Inflammatory macrophage treated with lipopolysaccharide for 1 hour (primary cell): ENCODE measurements around the gene RBM47.
A peak's percentile ranks its signal among the peaks of the same experiment; 100 is the strongest.

Source experiments
- DNase-seq, 2 donors: peaks; one replicate each; pipeline ENCODE4 v3.0.0-alpha.2; 2020 to 2022

RBM47 gene

DNA sequence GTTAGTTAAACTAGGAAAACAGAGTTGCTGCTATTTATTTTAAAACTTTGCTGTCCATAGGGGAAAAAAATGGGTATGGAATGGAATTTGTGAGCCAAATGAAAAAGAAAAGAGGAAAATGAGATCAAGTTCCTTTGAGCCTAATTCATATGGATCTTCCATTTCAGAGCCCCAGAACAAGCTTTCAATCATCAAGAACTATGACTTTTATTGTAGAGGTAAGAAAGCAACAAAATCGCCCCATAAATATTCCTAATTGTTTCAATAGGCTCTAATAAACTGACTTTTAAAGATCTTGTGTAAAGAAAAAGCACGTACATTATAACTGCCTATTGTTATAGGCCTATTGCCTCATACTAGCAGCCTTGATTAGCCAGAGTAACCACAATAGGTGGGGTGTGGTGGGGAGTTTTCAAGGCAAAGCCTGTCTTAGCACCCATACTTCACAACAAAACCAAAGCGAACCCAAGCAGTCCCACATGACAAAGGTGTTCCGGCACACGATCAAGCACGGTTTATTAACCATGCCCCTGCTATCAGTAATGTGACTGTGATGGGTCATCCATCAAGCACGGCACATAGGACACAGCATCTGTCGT is 44.4 kb downstream of the RBM47 start:
- DNase-seq = no peak

DNA sequence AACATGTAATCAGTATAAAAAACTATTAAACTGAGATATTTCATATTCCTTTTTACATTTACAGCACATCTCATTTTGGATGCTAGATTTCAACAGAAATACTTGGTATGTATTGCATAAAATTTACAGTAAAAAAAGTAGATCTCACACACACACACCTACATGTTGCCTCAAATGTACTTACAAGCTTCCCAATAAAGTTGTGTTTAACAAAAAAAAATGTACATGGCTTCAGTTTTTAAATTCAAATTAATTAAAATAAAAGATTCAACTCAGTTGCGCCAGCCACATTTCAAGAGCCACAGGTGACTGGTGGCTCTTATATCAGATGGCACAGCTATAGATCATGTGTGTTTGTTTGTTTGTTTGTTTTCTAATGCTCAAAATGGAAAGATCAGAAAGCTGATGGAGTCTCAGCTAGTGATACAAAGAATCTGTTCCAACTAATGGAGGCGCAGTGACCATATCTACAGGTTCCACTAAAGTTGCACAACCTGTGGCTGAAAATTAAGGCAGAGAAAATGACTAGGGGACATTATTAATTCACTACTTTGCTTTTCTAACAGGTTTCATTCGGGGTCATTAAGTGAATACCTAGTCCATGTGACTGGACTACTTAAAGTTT is 45.0 kb downstream of the RBM47 start:
- DNase-seq = no peak

DNA sequence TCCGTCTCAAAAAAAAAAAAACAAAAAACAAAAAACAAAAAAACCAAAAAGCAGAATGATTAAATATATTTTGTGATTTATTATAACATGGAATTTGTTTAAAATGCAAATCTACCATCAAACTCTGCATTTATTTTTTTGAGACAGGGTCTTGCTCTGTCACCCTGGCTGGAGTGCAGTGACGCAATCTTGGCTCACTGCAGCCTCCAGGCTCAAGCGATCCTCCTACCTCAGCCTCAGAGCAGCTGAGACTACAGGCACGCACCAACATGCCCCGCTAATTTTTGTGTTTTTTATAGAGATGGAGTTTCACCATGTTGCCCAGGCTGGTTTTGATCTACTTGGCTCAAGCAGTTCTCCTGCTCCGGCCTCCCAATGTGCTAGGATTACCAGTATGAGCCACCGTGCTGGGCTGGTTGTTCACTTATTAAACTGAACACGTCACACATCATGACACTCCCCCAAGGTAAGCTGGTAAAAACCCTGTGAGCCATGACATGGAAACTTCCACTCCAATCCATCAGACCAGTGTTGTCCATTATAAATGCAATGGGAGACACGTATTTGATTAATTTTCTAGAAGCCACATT is 45.7 kb downstream of the RBM47 start:
- no peak for DNase-seq

DNA sequence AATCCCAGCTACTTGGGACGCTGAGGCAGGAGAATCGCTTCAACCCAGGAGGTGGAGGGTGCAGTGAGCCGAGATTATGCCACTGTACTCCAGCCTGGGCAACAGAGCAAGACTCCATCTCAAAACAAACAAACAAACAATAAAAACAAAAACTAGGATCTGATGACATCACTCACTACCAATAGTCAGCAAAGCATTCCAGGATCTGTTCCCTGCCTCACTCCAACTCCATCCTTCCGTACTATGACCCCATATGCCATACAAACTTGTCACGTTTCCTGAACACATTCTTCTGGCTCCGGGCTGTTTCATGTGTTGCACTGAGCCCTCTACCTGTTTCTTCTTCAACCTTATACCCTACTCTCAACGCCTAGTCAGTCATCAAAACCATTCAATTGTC is 47.3 kb downstream of the RBM47 start:
- no peak for DNase-seq

DNA sequence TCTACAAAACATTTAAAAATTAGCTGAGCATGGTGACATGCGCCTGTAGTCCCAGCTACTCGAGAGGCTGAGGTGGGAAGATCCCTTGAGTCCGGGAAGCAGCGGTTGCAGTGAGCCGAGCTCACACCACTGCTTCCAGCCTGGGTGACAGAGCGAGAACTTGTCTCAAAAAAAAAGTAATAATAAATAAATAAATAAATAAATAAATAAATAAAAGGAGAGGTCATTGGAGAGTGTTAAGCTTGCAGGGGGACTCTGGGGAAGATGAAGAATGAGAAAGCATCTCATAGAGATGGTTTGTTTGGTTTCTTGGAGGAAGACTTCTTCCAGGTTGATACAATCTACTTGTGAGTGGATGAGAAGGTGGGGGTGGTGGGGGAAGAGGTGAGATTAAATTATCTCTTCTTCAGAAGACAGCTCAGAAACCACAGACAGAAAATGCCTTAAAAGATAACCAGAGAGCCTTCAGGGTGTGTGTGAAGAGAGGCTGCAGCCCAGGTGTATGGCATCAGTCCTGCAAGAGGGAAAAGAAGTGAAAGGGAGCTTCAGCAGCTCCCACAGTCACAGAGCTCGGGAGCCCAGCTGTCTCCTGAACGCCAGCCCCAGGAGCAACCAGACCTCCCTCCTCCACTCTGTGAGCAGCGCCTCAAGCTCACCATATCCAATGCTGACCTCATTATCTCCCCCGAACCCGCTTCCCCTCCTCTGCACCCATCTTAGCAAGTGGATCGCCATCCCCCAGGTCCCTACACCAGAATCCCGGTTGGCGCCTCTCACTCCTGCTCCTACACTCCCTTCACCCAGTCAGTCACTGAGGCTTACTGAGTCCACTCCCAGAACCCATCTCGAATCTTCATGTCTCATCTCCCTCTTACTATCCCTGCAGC is 48.2 kb downstream of the RBM47 start:
- no peak for DNase-seq

DNA sequence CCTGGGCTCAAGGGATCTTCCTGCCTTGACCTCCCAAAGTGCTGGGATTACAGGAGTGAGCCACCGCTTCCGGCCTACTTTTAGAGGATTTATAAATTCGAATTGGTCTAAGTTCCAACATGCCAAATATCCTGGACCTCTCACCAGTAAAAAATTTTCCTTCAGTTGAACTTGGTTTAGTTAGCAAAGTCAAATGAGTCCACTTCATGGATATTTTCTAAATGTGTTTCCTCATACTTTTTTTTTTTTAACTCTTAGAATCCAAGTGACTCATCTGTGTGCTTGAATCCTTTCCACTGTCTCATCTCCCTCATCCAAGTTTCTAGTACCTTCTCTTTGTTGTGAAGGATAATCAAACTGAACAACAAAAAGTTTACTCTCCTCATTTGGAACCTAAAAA is 49.7 kb downstream of the RBM47 start:
- DNase-seq = no peak

DNA sequence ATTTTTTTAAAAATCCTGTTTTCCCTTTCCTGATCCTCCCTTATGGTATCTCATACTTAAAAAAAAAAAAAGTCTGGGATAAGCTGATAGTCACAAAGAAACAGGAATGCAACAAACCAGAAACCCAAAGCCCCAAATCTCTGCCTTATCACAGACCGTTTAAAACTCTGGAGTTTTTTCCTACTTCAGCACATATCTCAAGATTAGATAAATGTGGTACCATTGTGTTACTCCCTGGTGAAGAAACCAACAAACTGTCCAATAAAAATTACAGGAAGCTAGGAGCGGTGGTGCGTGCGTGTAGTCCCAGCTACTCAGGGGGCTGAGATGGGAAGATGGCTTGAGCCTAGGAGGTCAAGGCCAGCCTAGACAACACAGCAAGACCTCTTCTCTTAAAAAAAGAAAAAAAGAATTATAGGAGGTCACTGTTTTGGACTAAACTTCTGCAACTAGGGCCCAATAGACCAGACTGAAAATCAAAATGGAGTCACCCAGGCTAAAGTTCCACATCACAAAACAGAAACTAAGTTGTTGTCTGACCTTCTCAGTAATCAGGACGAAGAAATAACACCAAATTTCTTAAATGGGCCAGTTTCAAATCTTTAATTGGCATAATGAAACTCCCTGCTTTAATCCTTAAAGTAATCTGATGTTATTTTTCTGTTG is 51.9 kb downstream of the RBM47 start:
- DNase-seq = no peak

DNA sequence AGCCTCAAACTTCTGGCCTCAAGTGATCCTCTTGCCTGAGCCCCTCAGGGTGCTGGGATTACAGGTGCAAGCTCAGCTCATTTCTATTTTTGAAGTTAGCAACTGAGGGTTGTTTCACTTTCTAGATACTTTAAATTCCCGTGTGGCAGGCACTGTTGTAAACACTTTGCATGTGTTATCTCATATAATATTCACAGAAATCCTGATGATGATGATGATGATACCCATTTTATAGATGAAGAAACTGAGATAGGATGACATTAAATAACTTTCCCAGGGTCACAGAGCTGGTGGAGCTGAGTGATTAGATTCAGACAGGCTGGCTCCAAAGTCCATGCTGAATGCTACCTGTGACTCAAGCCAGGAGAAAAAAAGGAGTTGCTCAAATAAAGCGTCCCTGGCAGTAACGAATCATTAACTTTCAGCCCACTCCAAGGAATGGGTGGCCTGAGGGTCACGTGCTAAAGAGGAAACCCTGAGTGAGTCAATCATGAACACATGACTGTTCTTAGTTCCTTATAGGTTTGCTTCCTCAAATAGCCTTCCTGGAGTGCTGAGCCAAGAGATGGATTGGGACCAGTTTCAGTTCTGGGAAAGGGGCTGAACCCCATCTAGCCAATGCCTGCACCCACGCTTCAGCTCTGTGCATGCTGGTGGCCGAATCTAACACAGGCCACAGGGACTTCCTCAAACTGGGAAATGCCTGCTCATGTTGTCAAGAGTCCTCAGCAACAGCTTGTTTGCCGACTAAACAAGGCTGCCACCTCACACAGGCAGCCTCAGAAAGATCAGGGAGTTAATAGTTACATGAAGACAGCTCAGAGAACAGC is 52.8 kb downstream of the RBM47 start:
- peak; percentile 98 to 100 for DNase-seq

DNA sequence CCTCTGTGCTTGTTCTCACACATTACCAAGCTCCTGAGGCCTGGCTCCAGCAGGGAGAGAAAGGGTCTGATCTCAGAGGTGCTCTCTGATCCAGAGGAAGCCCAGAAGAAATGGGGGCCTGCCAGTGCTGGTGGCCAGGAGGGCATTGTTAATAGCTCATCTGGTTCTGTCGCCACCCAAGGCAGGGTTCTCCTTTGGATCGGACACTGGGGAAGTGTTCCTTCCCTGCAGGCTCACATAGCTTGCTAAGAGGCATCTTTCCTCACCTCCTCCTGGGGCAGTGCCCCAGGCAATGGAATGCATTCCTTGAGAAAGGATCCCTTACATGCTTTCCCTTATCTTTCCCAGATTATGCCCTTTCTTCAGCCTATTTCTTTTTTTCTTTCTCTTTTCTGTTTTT is 53.8 kb downstream of the RBM47 start:
- no peak for DNase-seq

DNA sequence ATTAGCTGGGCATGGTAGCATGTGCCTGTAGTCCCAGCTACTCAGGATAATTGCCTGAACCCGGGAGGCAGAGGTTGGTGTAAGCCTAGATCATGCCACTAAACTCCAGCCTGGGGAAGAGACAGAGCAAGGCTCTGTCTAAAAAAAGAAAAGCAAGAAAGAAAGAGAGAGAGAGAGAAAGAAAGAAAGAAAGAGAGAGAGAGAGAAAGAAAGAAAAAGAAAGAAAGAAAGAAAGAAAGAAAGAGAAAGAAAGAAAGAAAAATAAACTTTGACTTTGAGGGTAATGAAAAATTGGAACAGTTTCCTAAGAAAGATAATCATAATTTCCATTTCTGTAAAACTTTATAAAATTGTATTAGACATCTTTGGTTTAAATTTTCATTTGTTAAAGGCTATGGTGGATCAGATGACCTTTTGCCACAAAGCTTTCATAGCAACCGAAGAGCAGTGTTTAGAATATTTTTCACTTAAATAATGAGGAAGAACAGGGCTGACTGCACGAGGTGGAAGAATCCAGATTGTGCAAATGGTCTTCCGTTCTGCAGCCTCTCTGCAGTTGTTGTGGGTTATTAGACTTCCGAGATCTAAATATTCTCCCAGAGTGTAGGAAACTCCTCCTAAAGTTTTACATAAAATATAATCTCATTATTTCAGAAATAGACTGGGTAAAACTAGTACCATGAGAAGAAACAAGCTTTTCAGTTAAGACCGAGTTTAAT is 55.9 kb downstream of the RBM47 start:
- DNase-seq = peak; percentile 83 to 90

DNA sequence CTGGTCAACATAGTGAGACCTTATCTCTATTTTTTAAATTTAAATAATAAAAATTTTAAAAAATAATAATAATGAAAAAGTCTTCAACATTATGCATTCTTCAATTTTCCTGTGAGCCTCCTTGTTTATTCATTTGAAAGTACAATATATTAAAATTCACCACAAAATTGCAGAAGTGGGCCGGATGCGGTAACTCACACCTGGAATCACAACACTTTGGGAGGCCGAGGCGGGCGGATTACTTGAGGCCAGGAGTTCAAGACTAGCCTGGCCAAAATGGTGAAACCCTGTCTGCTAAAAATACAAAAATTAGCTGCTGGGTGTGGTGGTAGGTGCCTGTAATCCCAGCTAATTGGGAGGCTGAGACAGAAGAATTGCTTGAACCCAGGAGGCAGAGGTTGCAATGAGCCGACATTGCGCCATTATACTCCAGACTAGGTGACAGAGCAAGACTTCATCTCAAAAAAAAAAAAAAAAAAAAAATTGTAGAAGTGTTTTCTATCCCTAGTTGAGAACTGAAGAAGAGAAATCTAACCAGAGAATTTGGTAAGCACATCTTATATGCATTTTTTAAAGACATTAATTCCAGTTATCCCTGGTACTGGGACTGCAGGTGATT is 56.9 kb downstream of the RBM47 start:
- DNase-seq = no peak

DNA sequence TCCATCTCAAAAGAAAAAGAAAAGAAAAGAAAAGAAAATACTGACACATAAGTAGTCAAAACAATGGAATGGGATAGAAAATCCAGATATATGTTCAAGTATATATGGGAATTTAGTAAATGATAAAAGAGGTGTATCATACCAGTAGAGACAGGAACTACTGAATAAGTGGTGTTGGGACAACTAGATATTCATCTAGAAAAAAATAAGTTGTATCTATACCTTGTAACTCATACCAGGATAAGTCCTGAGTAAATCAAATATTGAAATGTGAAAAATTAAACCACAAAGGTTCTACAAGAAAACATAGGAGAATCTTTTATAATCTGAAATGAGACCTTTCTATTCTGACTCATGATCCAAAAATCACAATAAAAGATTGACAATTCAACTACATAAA is 58.5 kb downstream of the RBM47 start:
- DNase-seq = no peak

DNA sequence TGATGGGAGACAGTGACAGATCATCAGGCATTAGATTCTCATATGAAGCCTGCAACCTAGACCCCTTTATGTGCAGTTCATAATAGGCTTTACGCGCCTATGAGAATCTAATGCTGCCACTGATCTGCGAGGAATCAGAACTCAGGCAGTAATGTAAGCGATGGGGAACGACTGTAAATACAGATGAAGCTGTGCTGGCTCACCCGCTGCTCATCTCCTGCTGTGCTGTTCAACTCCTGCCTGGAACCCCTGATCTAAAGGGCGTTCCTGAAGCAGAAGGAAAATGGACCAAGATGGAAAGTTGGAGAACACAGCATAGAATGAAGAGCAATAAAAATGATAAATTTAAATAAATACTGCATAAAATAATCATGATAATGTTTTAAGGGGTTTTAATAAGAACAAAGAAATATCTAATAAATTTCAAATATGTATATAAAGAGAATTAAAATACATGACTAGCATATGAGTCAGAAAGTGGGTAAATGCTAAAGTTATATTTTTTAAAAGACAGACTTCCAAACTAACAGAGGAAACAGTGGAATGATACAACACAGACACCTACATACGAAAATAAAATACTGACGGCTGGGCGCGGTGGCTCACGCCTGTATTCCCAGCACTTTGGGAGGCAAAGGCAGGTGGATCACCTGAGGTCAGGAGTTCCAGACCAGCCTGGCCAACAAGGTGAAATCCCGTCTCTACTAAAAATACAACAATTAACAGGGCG is 59.2 kb downstream of the RBM47 start:
- DNase-seq = no peak

DNA sequence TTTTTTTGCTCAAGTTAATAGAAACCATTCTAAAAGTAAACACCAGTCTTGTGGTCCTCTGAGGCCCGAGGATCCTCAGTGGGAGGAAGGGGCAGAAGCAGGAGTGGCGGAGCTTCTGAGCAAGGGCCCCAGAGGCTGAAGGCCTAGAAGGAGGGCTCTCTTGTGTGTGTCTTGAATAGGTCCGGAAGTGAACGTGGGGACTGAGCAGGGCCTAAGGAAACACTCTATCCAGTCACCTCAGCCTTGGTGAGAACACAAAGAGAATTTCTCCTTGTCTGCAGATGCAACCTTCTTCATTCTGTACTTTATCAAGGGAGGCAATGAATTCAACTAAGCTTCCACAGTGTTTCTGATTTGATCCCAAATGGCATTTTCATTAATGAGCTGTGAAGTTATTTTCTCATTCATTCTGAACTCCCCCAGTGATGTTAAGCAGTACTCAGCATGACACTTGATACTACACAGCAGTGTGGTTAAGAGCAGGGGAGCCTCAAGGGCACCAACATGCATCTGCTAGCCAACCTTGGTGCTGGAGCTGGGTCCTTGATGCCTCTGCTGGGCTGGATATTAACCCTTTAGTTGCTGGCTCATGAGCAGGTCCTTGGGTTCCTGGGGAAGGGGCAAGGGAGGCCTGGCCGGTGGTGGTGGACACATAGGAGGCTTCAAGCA is 64.7 kb downstream of the RBM47 start:
- DNase-seq = no peak

DNA sequence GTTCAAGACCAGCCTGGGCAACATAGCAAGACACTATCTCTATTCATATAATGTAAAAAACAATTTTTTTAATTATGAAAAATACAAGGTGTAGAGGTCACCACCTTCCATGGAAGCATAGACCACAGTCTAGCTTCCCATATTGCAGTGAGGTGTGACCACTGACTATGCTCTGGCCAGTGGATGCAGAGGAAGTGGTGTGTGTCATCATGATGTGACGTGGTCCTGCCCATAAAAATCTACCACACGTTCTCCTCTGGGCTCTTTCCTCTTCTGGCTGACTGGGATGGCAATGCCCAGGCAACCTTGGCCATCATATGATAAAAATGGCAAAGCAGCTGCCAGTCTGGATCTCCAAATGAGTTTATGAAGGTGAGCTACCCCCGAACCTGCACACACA is 65.7 kb downstream of the RBM47 start:
- DNase-seq = peak; percentile 75 to 82

DNA sequence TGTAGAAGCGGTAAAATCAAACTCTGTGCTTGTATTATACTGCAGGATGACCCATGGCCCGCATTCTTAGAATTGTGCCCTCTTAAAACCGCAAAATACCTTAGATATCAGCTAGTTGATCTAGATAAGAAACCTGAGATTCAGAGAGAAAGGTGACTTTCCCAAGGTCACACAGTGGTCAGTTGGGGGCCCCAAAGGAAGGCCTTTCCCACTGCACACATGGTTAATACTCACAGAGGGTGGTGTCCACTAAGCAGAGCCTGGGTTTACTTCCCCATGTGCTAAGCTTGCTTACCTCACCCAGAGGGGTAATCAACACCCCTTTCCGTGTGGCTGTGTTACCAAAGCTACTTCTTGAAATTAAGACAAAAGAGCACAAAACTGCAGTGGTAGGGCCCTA is 66.3 kb downstream of the RBM47 start:
- DNase-seq = peak; percentile 63 to 80

DNA sequence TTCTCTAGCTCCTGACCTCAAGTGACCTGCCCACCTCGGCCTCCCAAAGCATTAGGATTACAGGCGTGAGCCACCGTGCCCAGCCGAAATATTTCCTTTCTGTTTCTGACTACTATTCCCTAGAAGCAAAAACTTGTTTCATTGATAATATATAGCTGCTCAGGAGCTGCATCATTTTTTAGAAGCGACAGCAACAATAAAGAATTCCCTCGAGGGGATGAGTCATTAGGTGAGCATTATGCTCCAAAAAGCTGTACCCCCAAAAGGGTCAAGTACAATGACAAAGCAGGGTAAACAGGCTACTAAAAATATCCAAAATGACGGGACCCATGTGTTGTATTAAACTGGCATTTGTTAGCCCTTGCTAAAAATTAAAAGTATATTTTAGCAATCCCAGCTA is 67.0 kb downstream of the RBM47 start:
- no peak for DNase-seq

DNA sequence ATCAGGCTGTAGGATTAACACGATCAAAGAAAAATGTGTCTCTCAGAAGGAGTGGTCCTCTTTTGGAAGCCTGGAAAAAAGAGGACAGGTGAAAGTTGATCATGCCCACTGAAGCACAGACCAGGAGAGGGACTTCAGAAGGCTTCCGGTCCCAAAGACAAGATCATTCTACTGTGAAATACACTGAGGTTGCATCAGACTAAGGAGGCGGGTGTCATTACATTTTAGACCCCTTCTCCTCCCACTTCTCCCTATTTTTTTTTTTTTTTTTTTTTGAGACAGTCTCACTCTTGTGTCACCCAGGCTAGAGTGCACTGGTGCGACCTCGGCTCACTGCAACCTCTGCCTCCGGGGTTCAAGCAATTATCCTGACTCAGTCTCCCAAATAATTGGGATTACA is 67.5 kb downstream of the RBM47 start:
- peak; percentile 75 to 84 for DNase-seq

DNA sequence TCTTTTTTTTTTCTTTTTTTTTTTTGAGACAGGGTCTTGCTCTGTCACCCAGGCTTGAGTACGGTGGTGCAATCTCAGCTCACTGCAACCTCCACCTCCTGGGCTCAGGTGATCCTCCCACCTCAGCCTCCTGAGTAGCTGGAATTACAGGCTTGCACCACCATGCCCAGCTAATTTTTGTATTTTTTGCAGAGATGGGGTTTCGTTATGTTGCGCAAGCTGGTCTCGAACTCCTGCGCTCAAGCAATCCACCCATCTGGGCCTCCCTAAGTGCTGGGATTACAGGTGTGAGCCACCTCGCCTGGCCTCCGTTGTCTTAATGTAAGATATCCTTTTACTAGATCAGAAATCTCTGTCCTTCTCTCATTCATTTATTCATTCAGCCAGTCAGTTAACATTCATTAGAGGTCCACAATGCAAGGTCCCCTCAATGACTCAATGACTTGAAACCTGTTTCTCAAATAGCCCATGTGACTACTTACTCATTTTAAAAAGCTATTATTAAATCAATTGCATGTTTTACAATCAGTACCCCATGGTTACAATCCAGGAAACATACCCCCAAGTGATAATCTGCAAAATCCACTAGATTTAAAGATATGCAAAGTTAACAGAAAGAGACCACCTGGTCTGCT is 68.0 kb downstream of the RBM47 start:
- DNase-seq = peak; percentile 39 to 81
